Measurements from ENCODE around the gene MARCHF10. TPM values are rescaled to one million over a fixed set of nuclear protein-coding genes. Genes with fewer than 3 reads are reported as not detected.
"Not testable (repeated sequence)": the region's sequence is repeated elsewhere in the genome, so short reads cannot be mapped to it uniquely, and the experiment has no call there.

MARCHF10 gene
- polyA plus RNA-seq, 1 experiment: 0.14 TPM

GRCh38 chr17:62703261-62703775 is 104.8 kb downstream of the MARCHF10 start:
- no peak for TF ChIP-seq CTCF (IDR thresholded peaks at IDR 0.05; ENCODE audit: low read depth, low read length)
- Histone ChIP-seq H3K27ac (ENCODE audit: low read depth, low read length) (no peak overlapping the region), H3K27me3 (ENCODE audit: control insufficient read depth, insufficient read depth, low read length) (no peaks in the 10 kb centered on the region), H3K4me3 (ENCODE audit: low read depth, low read length) (peak overlapping the region; percentile 41), H3K9me3 (ENCODE audit: control insufficient read depth, insufficient read depth, low read length) (peaks cover 9% of the 10 kb centered on the region)
- DNase-seq (ENCODE audit: low read depth, low spot score): no peak
- ChIA-PET CTCF (no interaction called here), POLR2A (no interaction called here)

- Histone ChIP-seq H3K4me3 (ENCODE audit: low read depth, low read length) (no peak overlapping the region), H3K9me3 (ENCODE audit: control insufficient read depth, insufficient read depth, low read length) (peaks cover 4% of the 10 kb centered on the region), H3K27me3 (ENCODE audit: control insufficient read depth, insufficient read depth, low read length) (no peaks in the 10 kb centered on the region), H3K27ac (ENCODE audit: low read depth, low read length) (no peak overlapping the region)
- no peak for TF ChIP-seq CTCF (IDR thresholded peaks at IDR 0.05; ENCODE audit: low read depth, low read length)
- ChIA-PET CTCF (no interaction called here), POLR2A (no interaction called here)
- DNase-seq (ENCODE audit: low read depth, low spot score): no peak
These were observed 105.3 kb downstream of the MARCHF10 start for GRCh38 chr17:62702746-62703260.

GRCh38 chr17:62701706-62702085 is 106.4 kb downstream of the MARCHF10 start:
- no peaks in the 10 kb centered on the region; the same call in 1 of the 2 replicates for H3K9me3 ChIP-seq (ENCODE audit: control insufficient read depth, insufficient read depth, low read length)
- no peak for TF ChIP-seq CTCF (IDR thresholded peaks at IDR 0.05; ENCODE audit: low read depth, low read length)
- POLR2A ChIA-PET: no interaction called here

GRCh38 chr17:62700964-62701705 is 107.0 kb downstream of the MARCHF10 start:
- TF ChIP-seq CTCF (IDR thresholded peaks at IDR 0.05; ENCODE audit: low read depth, low read length): no peak
- H3K27me3 ChIP-seq (ENCODE audit: control insufficient read depth, insufficient read depth, low read length): no peaks in the 10 kb centered on the region
- no peaks in the 10 kb centered on the region; the same call in 1 of the 2 replicates for H3K9me3 ChIP-seq (ENCODE audit: control insufficient read depth, insufficient read depth, low read length)
- ChIA-PET POLR2A (no interaction called here), CTCF (interaction anchor here (1.3 kb wide), 1 partner anchor 706 kb away, joined by 5 read pairs; no protein-coding TSS in a partner anchor)
- H3K27ac ChIP-seq (ENCODE audit: low read depth, low read length): no peak overlapping the region
- no peak overlapping the region for H3K4me3 ChIP-seq (ENCODE audit: low read depth, low read length)
- DNase-seq (ENCODE audit: low read depth, low spot score): no peak

More at GRCh38 chr17:62701706-62702085, 106.4 kb downstream of the MARCHF10 start:
- H3K27me3 ChIP-seq (ENCODE audit: control insufficient read depth, insufficient read depth, low read length): no peaks in the 10 kb centered on the region
- DNase-seq (ENCODE audit: low read depth, low spot score): no peak
- CTCF ChIA-PET: no interaction called here
- H3K27ac ChIP-seq (ENCODE audit: low read depth, low read length): no peak overlapping the region
- H3K4me3 ChIP-seq (ENCODE audit: low read depth, low read length): no peak overlapping the region

GRCh38 chr17:62698459-62698858 is 109.7 kb downstream of the MARCHF10 start:
- H3K27ac ChIP-seq (ENCODE audit: low read depth, low read length); H3K4me3 ChIP-seq (ENCODE audit: low read depth, low read length); DNase-seq (ENCODE audit: low read depth, low spot score); H3K9me3 ChIP-seq (ENCODE audit: control insufficient read depth, insufficient read depth, low read length); H3K27me3 ChIP-seq (ENCODE audit: control insufficient read depth, insufficient read depth, low read length); CTCF ChIA-PET; POLR2A ChIA-PET: not testable (repeated sequence)
